Measurements from ENCODE around the gene MEIKIN.
"Not testable (repeated sequence)": the region's sequence is repeated elsewhere in the genome, so short reads cannot be mapped to it uniquely, and the experiment has no call there.

Gene MEIKIN

DNA sequence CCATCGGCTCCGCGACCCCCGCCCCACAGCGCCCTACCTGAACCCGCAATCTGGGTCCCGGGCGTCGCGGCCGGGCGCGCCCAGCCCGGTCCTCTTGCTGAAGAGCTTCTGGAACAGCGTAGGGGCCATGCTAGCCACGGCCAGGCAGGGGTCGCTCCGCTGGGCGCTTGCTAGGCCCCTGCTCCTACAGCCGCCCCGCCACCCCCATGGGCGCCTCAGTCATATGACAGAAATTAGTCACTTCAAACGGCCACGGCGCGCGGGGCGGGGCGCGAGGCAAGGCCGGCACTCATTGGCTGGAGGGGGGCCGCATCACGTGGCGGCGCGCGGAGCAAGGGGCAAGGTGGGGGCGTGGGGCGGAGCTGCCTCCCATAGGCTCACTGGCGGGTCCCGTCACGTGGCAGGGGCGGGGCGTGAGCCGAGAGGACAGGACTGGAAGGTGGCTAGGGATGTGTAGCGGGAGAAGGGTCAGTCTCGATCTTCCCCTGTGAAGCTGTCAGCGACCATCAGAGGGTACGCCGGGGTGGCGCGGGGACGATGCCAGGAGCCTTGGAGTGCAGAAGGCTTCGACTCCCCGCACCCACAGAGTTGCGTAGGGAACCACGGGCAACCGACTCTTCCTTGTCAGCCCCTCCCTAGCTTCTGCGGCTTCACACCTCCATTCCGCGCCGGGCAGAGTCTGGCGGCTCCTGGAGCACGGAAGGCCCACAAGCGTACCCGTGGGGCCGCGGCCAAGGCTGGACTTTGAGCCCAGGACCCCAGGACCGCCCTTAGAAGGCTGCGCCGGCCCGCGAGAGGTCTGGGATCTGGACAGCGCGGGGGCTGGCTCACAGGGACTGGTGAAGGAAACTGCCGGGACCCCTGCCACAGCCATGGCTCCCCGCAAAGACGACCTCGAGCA lies 148.4 kb downstream of the MEIKIN start, which contains the start of gene FNIP1:
TSS of gene FNIP1 (minus strand) at position 225 of the 901 bp plus-strand sequence. CDS start at position 129, 96 bp downstream.
- DNase-seq: peak; percentile 99

DNA sequence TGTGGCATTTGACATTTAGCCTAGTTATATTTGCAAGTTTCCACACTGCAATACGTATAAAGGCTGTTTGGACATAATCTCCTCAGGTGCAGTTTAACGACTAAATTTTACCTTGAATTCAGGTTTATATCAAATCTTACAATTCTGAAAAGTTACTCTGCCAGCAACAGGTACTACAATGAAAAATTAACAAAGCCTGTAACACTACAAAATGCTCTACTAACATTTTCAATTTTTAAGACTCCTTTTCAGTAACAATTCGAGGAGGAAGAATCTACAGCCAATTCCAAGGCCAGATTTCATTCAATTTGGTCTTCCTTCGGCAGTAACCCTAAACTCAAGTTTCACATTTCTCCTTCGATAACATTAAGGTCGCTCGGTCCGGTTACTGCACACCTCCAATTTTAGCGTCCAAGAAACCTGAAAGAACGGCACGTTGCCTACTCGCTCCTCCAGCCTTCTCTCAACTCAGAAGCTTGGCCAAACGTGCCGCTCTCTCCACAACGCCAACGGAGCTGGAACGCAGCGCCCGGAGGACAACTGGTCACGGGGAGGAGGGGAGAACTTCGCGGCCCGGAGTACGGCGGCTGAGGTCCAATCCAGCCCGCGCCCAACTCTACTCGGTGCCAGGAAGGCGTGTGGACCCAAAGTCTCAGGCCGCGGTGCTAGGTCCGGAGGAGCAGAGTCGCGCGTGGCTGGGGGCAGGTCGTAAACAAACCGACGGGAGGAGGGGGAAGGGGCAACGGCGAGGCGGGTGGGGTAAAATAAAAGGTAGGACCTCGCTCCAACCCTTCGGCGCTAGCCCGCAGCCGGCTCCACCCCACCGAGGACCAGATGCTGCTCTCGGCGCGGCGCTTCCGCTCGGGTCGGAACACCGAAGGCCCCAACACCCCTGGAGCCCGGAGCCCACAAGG lies 149.3 kb downstream of the MEIKIN start:
- peak; percentile 74 for DNase-seq

DNA sequence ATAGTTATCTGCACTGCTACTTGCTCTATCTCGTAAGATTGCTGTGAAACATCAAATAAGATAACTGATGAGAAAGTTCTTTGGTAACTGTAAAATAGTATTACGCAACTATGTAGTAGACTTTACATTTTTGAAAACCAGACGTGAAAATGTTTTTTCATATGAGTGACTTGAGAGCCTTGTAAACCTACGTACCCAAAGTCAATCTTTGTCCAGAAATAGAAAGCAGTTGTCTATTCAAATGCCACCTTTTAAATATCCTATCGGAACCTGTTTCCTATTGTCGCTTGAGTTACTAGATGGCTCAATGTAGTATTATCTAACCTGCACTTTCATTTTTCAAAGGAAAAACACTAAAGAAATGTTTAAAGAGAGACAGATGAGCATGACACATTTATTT lies 150.2 kb downstream of the MEIKIN start:
- no peak for DNase-seq

DNA sequence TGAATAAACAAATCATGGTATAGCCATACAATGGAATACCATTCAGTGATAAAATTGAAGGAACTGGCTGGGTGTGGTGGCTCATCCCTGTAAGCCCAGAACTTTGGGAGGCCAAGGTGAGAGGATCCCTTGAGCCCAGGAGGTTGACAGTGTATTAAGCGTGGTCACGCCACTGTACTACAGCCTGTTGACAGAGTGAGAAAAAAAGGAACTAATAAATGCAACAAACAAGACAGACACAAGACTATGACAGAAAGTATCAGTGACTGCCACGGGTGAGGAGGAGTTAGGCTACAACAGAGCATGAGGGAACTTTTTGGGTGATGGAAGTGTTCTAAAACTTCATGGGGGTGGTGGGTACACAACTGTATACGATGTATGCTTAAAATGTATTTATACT lies 150.9 kb downstream of the MEIKIN start:
- DNase-seq: no peak

DNA sequence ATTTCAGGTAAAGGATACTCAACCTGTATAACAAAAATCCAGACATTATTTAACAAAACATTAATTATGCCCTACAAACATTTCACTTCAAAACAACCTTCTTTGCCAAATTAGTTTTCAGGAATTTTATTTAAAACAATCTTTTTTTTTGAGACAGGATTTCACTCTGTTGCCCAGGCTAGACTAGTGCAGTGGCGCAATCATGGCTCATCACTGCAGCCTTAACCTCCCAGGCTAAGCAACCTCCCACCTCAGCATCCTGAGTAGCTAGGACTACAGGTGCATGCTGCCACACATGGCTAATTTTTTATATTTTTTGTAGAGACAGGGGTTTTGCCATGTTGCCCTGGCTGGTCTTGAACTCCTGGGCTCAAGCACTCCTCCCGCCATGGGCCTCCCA lies 152.6 kb downstream of the MEIKIN start:
- DNase-seq: no peak

DNA sequence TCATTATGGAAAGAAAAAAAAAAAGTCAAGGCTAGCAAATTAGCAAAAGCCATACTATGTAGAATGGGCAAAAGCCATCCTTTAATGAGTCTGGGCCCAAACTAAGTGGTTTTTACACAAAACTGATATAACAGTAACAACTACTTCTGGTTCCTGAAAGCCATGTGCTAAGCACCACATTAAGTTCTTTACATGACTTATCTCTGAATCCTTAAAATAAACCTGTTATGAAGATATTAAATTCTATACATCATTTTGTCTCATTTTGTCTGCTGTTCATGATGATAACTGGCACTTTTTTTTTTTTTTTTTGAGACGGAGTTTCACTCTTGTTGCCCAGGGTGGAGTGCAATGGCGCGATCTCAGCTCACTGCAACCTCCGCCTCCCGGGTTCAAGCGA lies 153.6 kb downstream of the MEIKIN start:
- no peak for DNase-seq

DNA sequence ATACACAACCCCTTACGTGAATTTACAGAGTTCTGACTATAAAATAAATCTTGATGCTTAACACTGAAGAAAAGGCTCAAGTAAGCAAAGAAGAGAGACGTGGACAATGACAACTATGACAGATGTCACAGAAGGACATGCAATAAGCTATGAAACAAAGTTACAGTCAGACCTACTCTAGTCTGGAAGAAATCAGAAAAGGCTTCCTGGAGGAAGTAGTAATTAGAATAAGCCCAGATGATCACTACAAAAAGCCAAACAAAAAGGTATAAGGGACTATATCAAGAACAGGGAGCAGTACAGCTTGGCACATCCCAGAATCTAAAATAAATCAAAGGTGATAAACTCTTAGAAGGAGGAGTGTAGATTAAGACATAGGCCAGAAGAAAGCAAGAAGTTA lies 154.9 kb downstream of the MEIKIN start:
- DNase-seq: no peak

DNA sequence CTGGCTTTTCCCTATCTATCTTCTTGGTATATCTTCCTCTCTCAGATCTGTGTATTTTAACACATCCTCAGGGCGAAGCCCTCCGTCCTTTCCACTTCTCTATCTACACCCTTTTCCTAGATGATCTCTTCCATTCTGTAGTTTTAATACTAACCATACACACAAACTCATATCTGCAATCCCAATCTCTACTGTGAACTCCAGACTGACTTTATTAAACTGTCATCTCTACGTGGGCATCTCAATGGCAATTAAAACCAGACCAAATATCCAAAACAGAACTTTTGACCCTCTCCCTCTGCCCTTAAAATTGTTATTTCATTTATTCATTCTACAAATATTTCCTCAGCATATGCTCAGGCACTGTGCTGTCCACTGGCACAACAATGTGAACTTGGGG lies 155.7 kb downstream of the MEIKIN start:
- DNase-seq: no peak

DNA sequence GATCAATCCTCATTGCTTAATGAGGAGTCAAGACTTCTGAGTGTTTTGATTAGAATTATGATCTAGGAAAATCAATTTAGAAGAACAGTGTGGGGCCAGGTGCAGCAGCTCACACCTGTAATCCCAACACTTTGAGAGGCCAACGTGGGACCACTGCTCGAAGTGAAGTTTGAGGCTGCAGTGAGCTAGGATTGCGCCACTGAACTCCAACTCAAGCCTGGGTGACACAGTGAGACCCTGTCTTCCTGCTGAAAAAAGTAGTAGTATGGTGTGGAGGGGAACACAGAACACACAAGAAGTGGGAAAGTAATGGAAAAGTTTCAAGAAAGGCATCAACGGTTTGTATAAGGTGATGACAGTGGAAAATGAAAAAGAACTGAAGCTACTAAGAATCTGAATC lies 157.7 kb downstream of the MEIKIN start:
- no peak for DNase-seq

DNA sequence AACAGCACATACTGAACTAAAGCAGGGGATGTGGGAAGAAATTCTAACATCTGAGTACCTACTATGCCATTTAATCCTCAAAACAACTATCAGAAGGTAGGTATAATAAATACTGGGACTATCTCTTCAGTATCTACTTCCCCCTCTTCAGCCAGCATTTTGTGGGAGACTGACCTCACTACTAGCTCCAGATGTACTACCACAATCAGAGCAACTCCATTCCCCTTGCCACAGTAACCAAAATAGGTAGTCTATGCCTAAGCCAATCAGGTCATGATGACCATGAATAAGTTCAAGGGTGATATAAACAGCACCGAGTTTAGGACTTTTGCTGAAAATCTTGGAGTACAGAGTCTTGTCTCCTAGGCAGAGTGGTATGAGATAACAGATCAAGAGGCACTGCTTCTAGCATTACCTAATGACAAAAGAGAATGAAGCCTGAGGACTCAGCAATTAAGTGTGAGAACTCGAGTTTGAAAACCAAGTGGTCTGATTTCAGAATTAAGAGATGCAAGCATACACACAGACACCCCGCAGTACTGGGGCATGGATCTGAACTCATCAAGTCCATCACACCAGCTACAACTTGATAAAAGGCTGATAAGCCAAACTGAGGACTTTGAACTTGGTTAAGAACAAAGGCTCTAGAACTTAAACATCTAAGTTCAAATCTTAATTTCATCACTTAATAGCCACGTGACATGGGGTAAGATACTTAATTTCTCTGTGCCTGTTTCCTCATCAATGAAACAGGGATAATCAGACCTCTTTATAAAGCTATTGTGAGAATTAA lies 158.4 kb downstream of the MEIKIN start:
- DNase-seq: no peak

DNA sequence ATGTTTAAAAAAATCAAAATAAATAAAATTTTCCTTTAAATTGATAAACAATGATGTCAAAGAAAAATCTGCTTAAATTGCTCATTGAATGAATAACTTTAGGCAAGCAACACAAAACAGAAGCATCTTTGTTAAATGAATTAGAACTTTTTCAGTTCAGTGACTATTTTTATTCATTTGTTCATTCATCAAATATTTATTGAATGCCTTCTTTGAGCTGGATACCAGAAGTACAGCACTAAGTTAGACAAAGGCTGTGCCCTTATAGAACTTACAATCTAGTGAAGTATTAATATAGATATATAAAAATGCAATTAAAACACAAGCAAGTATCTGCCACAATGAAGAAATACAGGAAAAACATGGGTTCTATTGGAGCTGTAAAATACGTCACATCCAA lies 159.4 kb downstream of the MEIKIN start:
- DNase-seq: no peak

DNA sequence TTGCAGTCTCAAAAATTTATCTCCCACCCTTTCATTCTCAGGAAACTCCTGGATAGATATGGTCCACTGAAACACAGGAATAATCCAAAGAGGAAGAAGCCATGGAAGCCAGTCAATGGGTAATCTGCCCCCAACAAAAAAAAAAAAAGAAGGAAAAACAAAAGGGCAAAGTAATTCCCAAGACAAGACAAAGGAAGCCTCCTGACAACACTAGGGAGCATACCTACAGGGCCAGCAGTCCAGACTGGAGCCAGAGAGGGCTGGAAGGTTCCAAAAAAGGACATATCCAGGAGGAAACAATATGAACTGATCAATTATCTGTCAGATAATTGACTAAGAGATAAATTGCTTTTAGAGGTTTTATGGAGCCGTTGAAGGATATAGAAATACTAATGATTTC lies 161.6 kb downstream of the MEIKIN start:
- DNase-seq: no peak

DNA sequence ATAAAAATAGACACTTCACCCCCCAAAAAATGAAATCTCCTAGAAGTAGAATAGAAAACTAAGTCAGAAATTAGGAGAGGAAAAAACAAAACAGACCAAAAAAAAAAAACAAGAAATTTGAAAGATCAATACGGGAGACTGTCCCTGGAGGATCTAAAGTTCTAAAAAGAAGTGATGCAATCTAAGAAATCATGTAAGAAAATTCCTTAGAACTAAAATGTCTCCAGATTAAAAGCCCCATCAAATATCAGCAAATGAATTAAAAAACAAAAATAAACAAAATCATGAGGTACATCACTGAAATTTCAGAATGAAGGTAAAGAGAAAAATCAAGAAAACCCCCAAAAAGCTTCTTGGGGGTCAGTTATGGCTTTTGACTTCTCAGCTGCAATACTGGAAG lies 162.1 kb downstream of the MEIKIN start:
- no peak for DNase-seq

DNA sequence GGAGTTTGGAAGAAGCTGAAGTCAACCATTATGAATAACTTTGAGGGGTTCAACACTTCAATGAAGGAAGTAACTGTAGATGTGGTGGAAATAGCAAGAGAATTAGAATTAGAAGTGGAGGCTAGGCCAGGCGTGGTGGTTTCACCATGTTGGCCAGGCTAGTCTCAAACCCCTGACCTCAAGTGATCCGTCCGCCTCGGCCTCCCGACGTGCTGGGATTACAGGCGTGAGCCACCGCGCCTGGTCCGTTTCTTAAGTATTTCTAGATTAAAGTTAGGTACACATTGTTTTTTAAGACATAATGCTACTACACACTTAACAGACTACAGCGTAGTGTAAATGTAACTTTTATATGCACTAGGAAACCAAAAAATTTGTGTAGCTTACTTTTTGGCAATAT lies 162.7 kb downstream of the MEIKIN start:
- no peak for DNase-seq

DNA sequence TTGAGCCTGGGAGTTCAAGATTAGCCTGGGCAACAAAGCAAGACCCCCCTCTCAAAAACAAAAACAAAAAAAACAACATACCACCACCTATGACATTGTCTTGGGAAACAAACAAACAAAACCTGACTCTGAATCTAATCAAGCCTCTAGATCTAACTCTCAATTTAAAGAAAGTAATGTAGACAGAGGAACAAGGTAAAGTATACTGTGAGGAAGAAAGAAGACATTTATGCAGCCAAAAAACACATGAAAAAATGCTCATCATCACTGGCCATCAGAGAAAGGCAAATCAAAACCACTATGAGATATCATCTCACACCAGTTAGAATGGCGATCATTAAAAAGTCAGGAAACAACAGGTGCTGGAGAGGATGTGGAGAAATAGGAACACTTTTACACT lies 167.3 kb downstream of the MEIKIN start:
- not testable (repeated sequence) for DNase-seq

DNA sequence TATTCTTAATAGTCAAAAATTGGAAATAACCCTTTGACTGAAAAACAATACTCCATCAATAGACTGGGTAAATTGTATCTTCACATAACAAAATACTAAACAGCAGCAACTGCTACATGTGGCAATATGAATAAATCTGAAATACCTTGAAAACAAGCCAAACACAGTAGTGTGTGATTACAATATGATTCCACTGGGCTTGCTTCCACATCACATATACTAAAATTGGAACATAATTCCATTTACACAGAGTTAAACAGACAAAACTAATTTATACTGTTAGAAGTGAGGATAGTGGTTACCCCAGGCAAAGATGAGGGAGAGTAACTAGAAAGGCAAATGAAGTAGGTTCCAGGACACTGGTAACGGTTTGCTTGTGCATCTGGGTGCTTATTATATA lies 169.0 kb downstream of the MEIKIN start:
- no peak for DNase-seq

DNA sequence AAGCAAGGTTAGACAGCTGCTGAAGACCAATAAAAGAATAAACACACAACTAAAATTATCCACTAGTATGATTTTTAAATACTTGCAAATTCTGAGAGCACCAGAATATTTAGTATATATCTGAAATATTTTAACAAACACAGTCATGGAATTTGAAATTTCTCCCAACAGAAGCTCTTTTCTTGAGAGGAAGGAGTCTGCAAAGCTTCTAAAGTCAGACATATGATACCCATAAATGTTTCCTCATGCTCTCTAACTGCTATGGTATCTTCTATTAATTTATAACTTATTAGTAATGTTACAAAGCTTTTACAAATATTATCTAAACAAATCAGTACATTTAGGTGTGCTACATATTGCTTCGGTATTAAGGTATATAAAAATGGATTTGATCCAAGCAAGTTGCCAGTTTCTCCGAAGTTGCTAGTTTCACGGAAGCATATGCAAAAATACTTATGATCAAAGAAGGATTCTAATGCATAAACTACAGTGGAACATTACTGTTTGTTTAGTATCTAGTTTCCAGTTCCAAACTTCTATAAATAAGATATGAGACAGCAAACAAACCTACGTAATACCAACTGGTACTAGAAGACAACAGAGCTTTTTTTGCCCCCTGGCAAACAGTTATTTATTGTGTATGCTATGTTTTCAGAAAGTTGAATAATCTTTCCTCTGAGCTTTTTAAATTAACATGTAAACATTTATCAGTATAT lies 170.7 kb downstream of the MEIKIN start:
- no peak for DNase-seq

DNA sequence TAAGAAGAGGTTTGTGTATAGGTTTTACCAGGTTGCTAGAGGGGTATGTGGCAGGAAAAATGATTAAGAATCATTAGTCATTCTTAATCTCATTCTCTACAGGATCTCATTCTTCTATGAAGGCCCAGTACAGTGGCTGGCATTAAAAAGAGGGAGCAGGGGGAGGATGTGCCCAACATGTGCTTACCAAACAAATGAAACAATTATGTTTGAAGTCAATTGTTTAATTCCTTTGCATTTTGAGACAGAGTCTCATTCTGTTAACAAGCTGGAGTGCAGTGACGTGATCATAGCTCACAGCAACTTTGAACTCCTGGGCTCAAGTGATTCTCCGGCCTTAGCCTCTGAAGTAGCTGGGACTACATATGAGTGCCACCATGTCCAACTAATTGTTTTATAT lies 171.7 kb downstream of the MEIKIN start:
- peak; percentile 81 for DNase-seq

DNA sequence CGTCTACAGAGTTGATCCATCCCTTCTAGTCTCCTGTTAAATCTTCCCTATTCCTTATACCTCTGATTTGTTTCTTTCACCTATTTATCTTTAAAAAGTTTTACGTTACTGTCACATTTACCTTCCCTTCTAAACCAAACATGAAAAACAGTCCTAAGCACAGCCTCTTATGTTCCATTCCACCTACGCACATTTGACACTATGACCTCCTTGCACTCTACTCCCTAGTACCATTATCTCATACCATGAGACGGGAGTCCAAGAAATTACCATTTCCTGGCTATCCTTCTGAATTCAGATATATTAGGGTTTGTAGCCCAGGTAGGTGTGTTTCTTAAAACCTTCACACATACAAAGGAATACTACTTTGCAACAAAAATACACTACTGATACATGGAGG lies 173.8 kb downstream of the MEIKIN start:
- no peak for DNase-seq

DNA sequence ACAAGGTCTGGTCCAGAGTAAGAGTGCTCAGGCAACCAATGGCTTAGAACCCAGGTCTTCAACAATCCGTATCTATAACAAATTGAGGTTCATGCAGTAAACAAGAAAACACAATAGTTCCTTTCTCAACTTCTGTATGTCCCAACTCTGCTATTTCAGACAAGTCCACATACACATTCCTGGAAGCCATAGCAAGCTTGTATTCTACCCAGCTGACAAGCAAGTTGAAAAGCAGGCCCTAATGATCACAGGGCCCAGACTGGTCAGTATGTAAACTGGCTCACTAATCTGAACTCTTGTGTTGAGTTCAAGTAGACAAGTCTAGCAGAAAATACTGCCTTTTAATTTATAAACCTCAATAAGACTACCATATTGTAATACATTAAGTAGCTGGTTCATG lies 175.5 kb downstream of the MEIKIN start:
- DNase-seq: no peak

DNA sequence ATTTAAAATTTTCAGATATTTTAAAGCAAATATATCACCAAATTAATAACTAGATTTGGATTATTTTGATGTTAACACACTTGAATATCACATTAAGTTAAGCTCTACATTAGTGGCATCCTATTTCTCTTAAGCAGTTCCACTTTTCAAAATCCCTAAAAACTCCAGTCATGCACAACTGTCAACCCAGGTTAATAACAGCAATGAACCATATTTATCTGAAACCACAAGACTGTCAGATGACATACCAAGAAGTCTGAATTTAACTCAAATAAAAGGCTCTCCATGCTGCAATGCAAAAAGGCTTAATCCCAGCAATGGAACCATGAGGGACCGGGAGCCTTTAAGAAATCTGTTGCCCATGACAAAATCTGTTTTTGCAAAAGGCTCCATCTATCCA lies 176.1 kb downstream of the MEIKIN start:
- no peak for DNase-seq

DNA sequence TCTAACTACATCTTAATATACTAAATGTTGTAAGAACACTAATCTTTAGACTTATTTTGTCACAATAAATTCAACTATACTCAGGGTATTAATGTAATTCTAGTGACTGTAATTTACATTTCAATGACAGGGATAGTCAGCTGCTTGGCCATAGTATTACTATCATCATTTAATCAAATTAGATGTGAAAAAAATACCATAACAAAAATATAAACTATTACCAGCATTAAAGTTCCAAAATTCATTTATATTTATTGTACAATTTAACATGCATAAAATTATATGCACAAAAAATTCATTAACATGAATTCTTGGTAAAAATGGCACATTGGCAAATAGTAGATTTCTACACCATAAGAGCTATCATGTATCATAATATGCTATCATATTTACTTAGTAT lies 177.6 kb downstream of the MEIKIN start:
- DNase-seq: no peak
